Ovary (tissue), 3 donors: Measurements from ENCODE around the gene MAPK10.

ENCODE experiments used
- CTCF ChIP-seq, 3 donors: fragments of 450-650 bp in 2 of 3; fragments of 200-600 bp in 1 of 3; IDR thresholded peaks; one replicate each; pipeline versions ENCODE4 v1.5.1 to v1.8.0; 2016 to 2022; ENCODE audit warnings: antibody characterized with exemption in 3 of 3, mild to moderate bottlenecking in 1 of 3
- POLR2A ChIP-seq: fragments of 450-650 bp; IDR thresholded peaks from one replicate; pipeline ENCODE4 v1.6.1; 2017; ENCODE audit warnings: antibody characterized with exemption, mild to moderate bottlenecking, moderate library complexity
- donor health status: DM: no; HTN: no; CAD: no.

DNA sequence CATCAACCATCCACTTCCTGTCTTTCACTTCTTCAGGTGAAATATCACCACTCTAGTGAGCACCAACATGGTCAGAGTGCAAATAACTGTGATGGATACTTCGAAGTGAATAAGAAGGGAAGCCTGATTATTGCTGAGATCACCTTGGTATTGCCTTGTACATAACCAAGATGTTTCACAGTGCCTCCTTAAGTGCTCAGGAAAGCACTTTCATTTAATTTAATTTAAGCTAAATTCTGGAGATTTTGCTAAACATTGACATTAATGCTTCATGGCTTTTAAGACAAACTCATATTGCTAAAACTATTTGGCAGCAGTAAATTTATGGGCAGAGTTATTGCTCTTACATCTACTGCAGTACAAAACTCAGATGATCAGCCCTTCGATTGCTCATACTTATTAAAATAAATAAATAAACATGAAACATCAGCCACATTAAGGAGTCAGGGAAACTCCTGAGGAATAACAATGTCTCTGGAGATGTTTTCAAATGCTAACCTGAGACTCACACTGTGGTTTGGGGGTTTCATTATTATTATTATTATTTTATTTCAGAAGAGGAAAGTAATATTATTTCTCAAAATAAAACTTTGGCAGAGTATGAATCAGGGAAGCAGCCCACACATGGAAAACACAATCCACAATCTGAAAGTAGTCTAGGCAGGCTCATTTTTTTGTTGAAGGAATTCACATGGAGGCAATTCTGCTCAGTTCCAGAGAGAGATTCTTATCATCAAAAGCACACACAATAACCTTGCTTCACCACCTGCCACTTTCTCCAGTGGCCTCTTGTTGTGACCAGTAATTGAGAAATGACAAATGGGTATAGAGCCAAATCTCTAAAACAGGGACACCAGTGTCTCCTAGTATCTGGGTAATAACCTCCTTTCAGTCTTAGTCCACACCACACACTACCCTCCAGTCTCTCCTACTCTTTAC lies 344.2 kb downstream of the MAPK10 start:
- no peak for TF ChIP-seq POLR2A
- TF ChIP-seq CTCF (IDR thresholded peaks at IDR 0.05), result no peak
